ENCODE results near the gene CDHR2. TPM values are rescaled to one million over a fixed set of nuclear protein-coding genes. Genes with fewer than 3 reads are reported as not detected.

The CDHR2 gene
- total RNA-seq, 1 experiment from 2014 or later = not detected

DNA sequence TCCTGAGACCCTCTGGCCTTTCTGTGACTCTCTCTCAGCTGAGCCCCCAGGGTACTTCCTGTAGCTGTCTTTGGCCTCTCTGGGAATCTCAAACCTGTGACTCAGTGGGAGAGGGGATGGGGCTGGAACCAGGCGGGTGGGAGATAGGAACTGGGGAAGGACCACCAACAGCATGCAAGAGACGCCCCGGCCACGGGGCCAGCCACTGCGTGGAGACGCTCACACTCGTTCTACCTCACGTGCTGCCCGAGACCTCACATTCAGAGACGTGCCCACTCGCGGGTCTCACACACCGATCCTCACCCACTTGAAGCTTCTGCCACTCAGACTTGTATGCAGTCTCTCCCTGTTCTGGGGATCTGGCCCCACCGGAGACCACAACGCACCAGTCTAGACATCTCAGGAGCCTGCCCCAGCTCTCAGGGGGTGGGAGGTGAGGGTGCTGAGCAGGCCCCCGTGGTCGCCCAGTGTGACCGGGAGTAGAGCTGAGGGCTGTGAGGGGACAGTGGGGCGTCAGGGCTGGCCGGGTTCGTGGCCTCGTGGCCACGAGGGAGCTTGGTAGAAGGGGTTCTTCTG is 47.0 kb downstream of the CDHR2 start:
- no peak for DNase-seq (ENCODE audit: low read depth)

DNA sequence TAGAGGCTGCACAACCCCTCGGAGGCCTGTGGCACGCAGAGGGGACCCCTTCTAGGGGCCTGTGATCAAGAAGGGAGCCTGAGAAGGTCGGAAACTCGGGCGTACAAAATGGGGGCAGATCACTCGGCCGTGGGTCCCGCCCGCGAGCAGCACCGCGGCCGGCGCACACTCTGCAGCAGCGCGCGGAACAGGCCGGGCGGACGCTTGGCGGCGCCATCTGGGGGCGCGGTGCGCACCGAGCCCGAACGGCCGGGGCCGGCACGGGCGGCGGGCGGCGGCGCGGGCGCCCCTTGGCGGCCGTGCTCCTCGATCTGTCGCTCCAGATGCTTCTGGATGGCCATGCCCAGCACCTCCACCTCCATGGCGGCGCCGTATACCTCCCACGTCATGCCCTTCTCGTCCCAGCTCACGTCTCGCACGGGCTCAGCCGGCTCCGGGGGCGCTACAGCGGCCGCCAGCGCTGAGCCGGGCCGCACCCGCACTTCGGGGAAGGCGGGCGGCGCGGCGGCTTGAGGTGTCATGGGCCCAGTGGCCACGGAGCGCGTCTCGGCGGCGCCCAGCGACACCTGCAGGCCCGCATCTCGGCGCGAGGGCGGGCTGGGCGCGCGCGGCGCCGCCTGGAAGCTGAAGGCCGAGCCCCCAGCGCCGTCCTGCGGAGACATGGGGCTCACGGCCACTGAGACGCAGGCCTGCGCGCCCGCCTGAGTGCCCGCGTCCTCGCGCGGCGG is 47.7 kb downstream of the CDHR2 start:
- no peak for DNase-seq (ENCODE audit: low read depth)

GRCh38 chr5:176597417-176598389 is 48.6 kb downstream of the CDHR2 start:
- DNase-seq (ENCODE audit: low read depth) = no peak

DNA sequence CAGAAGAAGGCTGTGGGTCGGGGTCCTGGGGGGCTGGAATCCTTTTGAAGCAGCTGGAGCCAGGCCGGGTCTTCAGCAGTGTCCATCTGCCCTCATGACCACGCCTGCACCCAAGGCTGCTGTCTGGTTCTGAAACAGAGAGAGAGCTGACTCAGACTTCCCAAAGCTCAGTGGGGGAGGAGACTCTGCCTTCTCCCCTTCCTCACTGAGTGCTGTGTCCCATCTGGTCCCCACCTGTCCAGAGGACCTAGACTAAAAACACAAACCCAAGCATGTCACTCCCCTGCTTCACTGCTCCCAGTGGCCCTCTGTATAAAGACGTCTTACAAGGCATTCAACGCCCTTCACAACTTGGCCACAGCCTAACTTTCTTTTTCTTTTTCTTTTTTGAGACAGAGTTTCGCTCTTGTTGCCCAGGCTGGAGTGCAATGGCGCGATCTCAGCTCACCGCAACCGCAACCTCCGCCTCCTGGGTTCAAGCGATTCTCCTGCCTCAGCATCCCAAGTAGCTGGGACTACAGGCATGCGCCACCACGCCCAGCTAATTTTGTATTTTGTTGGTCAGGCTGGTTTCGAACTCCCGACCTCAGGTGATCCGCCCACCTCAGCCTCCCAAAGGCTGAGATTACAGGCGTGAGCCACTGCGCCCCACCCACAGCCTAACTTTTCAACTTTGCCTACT is 50.7 kb downstream of the CDHR2 start:
- DNase-seq (ENCODE audit: low read depth) = peak; percentile 58

DNA sequence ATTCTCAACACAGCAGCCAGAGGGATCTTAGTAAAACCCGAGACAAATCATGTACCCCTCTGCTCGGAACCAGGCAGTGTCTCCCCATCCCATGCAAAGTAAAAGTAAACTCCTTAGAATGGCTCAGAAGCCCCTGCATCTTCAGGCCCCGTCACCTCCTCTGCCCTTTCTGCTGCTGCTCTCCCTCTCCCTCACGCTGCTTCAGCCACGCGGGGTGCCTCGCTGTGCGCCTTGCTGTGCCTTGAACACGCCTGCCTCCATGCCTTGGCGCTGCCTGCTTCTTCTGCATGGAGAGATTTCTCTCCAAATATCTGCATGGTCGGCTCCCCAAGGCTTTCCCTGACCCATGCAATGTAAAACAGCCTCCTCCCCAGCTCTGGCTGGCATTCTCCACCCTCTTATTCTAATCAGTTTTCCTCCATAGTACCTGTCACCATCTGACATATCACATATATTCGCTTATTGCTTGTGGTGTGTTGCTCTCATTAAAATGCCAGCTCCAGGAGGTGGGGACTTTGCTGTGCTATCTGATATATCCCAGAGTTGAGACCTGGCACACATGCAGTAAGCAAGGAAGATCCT is 52.9 kb downstream of the CDHR2 start:
- DNase-seq (ENCODE audit: low read depth) = no peak

GRCh38 chr5:176603091-176603490 is 53.9 kb downstream of the CDHR2 start:
- no peak for DNase-seq (ENCODE audit: low read depth)

DNA sequence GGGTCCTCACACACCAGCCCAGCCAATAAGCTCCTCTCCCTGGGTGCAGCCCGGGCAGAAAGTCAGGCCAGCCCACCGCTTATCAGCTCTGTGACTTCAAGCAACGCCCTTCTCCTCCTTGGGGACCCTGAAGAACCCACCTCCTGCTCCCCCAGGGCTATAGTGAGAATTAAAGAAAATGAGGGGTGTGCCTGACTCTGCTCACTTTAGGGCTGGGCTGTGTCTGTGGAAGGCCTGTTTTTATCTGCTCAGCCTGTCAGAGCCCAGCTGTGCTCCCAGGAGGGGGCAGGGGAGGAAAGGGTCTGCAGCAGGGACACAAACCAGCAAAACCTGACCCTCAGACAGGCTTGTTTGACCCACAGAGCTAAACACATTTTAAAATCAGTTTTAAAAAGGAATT is 56.9 kb downstream of the CDHR2 start:
- DNase-seq (ENCODE audit: low read depth) = no peak

GRCh38 chr5:176606875-176607274 is 57.7 kb downstream of the CDHR2 start:
- DNase-seq (ENCODE audit: low read depth) = no peak

GRCh38 chr5:176608142-176608705 is 59.1 kb downstream of the CDHR2 start:
- no peak for DNase-seq (ENCODE audit: low read depth)

- peak; percentile 23 for DNase-seq (ENCODE audit: low read depth)
Measured at GRCh38 chr5:176608937-176609723, 60.0 kb downstream of the CDHR2 start.

DNA sequence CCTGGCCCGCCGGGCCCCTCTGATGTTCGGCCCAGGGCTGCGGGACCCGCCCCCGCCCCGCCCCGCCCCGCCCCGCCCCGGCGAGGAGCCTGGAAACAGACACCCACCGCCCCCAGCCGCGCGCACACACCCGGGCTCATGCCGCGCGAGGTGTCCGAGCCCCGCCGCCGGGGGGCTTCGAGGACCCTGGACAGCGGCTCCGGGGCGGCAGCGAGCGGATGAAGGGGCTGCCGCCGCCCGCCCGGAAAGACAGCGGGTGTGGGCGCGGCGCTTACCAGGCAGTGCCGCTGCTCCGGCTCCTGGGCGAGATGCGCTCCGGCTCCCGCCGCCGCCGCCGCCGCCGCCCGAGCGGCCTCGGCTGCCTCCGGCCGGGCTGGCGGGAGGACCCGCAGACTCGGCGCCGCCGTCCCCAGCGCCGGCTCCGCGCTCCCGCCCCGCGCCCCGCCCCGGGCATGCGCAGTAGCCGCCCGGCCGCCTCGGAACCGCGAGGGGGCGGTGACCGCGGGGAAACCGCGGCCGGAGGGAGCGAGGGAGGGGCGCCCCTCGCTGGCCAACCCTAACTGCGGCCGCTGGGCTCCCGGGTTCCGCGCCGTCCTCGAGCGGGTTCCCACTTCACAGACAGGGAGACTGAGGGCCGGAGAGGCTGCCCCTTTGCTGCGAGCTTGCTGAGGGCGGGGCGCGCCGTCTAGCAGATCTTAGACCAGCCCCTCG is 60.7 kb downstream of the CDHR2 start, which contains the start of gene GPRIN1:
Gene GPRIN1 (minus strand): TSS at position 433 of the 711 bp plus-strand sequence. CDS start 10,322 bp downstream, outside the sequence.
- DNase-seq (ENCODE audit: low read depth) = peak; percentile 49

DNA sequence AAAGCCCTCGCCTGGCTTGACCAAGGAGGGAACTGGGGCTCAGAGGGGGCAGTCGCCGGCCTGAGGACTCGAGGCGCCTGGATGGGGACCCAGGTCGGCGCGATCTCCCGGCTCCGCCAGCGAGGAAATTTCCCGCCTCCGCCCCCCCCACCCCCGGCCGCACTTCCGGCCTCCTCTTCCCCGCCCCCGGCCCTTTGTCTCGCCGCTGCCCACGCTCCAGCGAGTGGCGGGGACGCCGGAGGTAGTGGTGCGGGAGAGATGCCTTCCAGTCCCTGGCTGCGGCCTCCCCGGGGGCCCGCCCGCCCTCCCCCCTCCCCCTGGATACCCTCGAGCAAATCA is 61.3 kb downstream of the CDHR2 start:
- no peak for DNase-seq (ENCODE audit: low read depth)

GRCh38 chr5:176611435-176611834 is 62.3 kb downstream of the CDHR2 start:
- DNase-seq (ENCODE audit: low read depth) = peak; percentile 81

- DNase-seq (ENCODE audit: low read depth) = no peak
Measured at GRCh38 chr5:176612008-176612407, 62.9 kb downstream of the CDHR2 start.

DNA sequence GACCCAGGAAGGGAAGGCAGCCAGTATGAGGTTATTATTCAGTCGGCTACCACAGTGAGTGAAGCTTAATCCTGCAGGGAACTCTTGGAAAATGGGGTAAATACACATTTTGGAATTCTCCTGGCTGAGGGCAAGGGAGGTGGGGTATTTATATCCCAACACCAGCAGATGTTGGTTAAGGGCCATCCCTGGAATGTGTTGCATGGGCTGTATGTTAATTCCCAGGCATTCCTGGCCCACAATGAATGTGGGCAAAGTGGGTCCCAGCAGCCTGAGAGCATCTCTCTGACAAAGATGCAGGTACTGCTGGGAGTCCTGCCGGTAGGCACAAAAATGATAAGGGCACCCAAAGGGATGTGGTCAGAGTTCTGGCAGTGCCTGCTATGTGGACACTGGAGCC is 63.7 kb downstream of the CDHR2 start:
- no peak for DNase-seq (ENCODE audit: low read depth)

- DNase-seq (ENCODE audit: low read depth) = peak; percentile 80
Measured at GRCh38 chr5:176614805-176615478, 65.8 kb downstream of the CDHR2 start.

DNA sequence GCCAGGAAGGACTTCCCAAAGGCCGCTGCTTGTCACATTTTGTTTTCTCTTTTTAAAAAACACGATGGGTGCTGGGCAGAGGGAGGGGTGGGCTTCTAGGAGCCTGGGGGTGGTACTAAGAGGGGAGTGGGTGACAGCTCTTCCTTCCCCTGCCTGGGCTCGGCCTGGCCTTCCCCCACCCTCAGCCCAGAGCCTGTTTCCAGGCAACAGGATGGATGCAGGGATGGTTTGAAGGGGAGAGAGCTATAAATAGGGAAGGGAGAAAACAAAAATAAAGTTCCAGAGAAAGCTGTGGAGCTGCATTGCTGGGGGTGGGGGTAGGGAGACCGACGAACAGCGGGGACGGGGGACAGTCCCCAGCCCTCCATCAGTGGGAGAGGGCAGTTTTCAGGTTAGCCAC is 67.4 kb downstream of the CDHR2 start:
- no peak for DNase-seq (ENCODE audit: low read depth)

GRCh38 chr5:176618783-176619182 is 69.6 kb downstream of the CDHR2 start:
- DNase-seq (ENCODE audit: low read depth) = peak; percentile 60

DNA sequence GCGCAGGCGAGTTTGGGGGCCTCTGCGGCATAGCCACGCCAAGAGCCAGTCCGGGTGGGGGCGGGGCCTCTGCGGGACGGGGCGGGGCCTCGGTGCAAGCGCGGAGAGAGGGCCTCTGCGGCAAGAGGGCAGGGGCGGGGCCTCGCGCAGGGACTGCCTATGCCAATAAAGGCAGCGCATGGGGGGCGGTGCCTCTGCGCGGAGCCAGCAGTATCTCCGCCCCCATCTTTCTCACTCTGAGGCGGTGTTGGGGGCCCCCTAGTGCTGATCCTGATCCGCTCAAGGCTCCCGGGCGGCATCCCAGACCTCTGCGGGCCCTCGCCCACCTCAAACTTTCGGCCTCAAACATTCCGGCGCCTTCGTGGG is 70.0 kb downstream of the CDHR2 start:
- peak; percentile 82 for DNase-seq (ENCODE audit: low read depth)
